ENCODE results near the gene BEST4.
A peak's percentile ranks its signal among the peaks of the same experiment; 100 is the strongest.

BEST4 gene

DNA sequence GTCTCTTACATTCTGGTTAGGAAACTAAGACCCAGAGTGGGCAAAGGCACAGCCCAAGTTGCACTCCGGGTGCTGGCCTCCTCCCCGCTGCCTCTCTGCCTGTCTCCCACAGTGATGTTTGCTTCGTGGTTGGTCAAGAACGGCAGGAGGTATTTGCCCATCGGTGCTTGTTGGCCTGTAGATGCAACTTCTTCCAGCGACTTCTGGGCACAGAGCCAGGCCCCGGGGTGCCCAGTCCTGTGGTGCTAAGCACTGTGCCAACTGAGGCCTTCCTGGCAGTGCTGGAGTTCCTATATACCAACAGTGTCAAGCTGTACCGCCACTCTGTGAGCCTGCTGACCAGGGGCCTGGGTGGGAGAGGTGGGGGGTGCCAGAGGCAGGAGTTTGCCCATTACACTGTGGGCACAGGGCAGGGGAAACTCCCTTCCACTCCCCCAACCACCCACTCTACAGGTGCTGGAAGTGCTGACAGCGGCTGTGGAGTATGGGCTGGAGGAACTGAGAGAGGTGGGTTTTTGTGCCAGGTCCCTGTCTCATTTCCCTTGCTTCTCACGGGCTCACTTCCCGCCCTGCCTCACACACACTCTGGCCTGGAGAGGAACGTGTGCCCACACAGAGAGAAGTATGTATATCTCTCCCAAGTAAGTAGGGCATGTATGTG is 22.3 kb upstream of the BEST4 start:
- no peaks in the 10 kb centered on the region for H3K27me3 Mint-ChIP-seq
- H3K36me3 Mint-ChIP-seq (ENCODE audit: low read depth) = peaks cover 54% of the 10 kb centered on the region
- peaks cover 91% of the 10 kb centered on the region for H3K4me1 Mint-ChIP-seq (ENCODE audit: low read depth)
- H3K9me3 Mint-ChIP-seq = no peaks in the 10 kb centered on the region
- intact Hi-C loops (cut with micrococcal nuclease) = no loop called here
- peak overlapping the region; percentile 71 for H3K4me3 Mint-ChIP-seq
- peak overlapping the region; percentile 100 for H3K27ac Mint-ChIP-seq

DNA sequence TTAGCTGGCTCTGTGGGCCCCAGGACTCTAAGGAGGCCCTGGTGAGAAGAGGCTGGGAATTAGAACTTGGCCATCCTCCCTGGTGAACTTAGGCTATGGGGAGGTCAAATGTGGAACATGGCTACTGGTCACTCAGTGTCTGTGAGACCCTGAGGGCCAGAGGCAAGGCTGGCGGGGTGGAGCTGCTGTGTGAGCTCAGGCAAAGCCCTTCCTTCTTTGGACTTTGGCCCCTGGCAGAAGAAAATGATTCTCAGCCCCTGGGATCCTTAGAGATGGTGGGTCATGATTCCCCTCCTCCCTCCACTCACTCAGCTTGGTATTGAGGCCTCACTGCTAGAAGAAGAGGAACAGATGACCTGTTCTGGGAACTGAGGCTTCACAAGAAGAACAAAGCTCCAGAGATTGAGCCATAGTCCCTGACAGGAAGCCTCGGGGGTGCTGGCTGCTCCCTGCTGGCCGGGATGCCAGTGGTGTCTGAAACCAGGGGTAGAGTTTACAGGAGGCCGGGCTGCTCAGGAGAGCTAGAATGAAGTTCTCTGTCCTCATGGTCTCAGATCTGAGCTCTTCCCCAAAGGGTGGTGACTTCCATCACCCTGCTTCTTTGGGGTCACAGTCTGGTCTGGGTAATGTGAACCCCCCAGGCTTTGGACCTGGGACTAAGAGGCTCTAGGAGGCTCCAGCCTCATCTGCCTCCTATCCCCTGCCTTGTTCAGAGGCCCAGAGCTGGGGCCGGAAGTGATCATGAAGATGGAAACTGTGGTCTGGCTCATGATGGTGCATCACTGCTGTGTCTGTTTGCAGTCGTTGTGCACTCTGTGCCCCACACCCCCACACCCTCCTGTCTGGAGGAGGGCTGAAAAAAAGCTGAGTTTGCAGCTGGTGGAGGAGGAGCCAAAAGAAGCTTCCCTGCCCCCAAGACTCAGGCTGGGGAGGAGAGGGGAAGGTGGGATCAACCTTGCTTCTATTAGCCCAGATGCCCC is 21.3 kb upstream of the BEST4 start:
- intact Hi-C loops (cut with micrococcal nuclease) = loop anchor here (1.0 kb wide), 1 partner anchor 9 kb away; the partner anchor contains the start of gene PLK3
- peak overlapping the region; percentile 71 for H3K4me3 Mint-ChIP-seq
- H3K4me1 Mint-ChIP-seq (ENCODE audit: low read depth) = peaks cover 93% of the 10 kb centered on the region
- H3K9me3 Mint-ChIP-seq = no peaks in the 10 kb centered on the region
- H3K27ac Mint-ChIP-seq = peak overlapping the region; percentile 100
- H3K27me3 Mint-ChIP-seq = no peaks in the 10 kb centered on the region
- peaks cover 57% of the 10 kb centered on the region for H3K36me3 Mint-ChIP-seq (ENCODE audit: low read depth)

- intact Hi-C loops (cut with micrococcal nuclease) = no loop called here
- H3K4me1 Mint-ChIP-seq (ENCODE audit: low read depth) = peaks cover 93% of the 10 kb centered on the region
- H3K36me3 Mint-ChIP-seq (ENCODE audit: low read depth) = peaks cover 63% of the 10 kb centered on the region
- H3K27ac Mint-ChIP-seq = peak within 1 kb of the TSS; percentile 100
- H3K27me3 Mint-ChIP-seq = no peaks in the 10 kb centered on the region
- peak within 1 kb of the TSS; percentile 71 for H3K4me3 Mint-ChIP-seq
- no peaks in the 10 kb centered on the region for H3K9me3 Mint-ChIP-seq
These were observed 20.3 kb upstream of the BEST4 start, which contains the start of gene BTBD19 for GRCh38 chr1:44808063-44808937. TSS of gene BTBD19 (plus strand) at chr1:44808523. CDS start at chr1:44808821, 298 bp downstream.

GRCh38 chr1:44807364-44808062 is 19.5 kb upstream of the BEST4 start:
- intact Hi-C loops (cut with micrococcal nuclease) = no loop called here

GRCh38 chr1:44806704-44807363 is 18.9 kb upstream of the BEST4 start, which contains the start of gene DYNLT4:
TSS of gene DYNLT4 (minus strand) at chr1:44807351. CDS start at chr1:44806668, 683 bp downstream.
- intact Hi-C loops (cut with micrococcal nuclease) = no loop called here
- Mint-ChIP-seq H3K27me3 (no peaks in the 10 kb centered on the region), H3K36me3 (ENCODE audit: low read depth) (peaks cover 63% of the 10 kb centered on the region), H3K4me3 (peak within 1 kb of the TSS; percentile 71), H3K4me1 (ENCODE audit: low read depth) (peaks cover 93% of the 10 kb centered on the region), H3K9me3 (no peaks in the 10 kb centered on the region), H3K27ac (peak within 1 kb of the TSS; percentile 100)

More at GRCh38 chr1:44807364-44808062, 19.5 kb upstream of the BEST4 start:
- H3K36me3 Mint-ChIP-seq (ENCODE audit: low read depth) = peaks cover 63% of the 10 kb centered on the region
- H3K9me3 Mint-ChIP-seq = no peaks in the 10 kb centered on the region
- peak overlapping the region; percentile 100 for H3K27ac Mint-ChIP-seq
- H3K27me3 Mint-ChIP-seq = no peaks in the 10 kb centered on the region
- peaks cover 93% of the 10 kb centered on the region for H3K4me1 Mint-ChIP-seq (ENCODE audit: low read depth)
- H3K4me3 Mint-ChIP-seq = peak overlapping the region; percentile 71

DNA sequence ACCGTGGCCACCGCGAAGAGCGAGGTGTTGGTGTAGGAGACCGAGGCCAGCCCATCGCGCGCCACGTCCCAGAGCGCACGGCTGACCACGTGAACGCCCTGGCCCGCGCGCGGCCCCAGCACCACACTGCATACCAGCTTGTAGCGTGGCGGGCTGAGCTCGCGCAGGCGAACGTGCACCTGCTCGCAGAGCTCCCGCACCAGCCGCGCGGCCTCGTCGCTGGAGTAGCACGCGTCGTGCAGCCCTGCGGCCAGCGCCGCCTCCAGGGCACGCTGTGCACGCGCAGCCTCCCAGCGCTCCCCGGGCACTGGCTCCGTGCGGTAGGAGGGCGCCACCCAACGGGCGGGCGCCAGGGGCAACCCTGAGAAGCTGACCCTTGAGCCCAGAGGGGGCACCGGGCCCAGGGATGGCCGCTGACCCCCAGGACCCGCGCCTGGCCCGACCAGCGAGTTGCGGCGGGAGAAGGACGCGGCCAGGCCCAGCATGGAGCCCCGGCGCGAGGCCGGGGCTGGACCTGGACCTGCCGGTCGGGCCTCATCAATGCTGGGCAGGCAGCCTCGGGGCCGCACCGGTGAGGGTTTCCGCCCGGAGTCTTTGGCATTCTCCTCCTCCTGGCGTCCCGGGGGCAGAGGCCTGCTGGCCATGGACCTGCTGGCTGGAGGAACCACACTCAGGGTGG is 18.2 kb upstream of the BEST4 start:
- H3K9me3 Mint-ChIP-seq = no peaks in the 10 kb centered on the region
- peak overlapping the region; percentile 100 for H3K27ac Mint-ChIP-seq
- intact Hi-C loops (cut with micrococcal nuclease) = no loop called here
- peaks cover 90% of the 10 kb centered on the region for H3K4me1 Mint-ChIP-seq (ENCODE audit: low read depth)
- H3K4me3 Mint-ChIP-seq = no peak overlapping the region
- peaks cover 65% of the 10 kb centered on the region for H3K36me3 Mint-ChIP-seq (ENCODE audit: low read depth)
- no peaks in the 10 kb centered on the region for H3K27me3 Mint-ChIP-seq

DNA sequence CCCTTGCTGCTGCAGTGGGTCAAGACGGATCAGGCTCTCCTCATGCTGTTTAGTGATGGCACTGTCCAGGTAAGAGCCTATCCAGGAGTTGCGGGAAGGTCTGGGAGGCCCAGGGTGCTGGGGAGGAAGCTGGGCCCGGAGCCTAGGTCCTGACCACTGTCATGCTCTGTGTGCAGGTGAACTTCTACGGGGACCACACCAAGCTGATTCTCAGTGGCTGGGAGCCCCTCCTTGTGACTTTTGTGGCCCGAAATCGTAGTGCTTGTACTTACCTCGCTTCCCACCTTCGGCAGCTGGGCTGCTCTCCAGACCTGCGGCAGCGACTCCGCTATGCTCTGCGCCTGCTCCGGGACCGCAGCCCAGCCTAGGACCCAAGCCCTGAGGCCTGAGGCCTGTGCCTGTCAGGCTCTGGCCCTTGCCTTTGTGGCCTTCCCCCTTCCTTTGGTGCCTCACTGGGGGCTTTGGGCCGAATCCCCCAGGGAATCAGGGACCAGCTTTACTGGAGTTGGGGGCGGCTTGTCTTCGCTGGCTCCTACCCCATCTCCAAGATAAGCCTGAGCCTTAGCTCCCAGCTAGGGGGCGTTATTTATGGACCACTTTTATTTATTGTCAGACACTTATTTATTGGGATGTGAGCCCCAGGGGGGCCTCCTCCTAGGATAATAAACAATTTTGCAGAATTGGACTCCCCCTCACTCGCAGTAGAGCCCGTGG is 17.5 kb upstream of the BEST4 start:
- no peak overlapping the region for H3K4me3 Mint-ChIP-seq
- H3K4me1 Mint-ChIP-seq (ENCODE audit: low read depth) = peaks cover 88% of the 10 kb centered on the region
- H3K27ac Mint-ChIP-seq = peak overlapping the region; percentile 100
- no peaks in the 10 kb centered on the region for H3K27me3 Mint-ChIP-seq
- H3K36me3 Mint-ChIP-seq (ENCODE audit: low read depth) = peaks cover 65% of the 10 kb centered on the region
- intact Hi-C loops (cut with micrococcal nuclease) = no loop called here
- H3K9me3 Mint-ChIP-seq = no peaks in the 10 kb centered on the region

DNA sequence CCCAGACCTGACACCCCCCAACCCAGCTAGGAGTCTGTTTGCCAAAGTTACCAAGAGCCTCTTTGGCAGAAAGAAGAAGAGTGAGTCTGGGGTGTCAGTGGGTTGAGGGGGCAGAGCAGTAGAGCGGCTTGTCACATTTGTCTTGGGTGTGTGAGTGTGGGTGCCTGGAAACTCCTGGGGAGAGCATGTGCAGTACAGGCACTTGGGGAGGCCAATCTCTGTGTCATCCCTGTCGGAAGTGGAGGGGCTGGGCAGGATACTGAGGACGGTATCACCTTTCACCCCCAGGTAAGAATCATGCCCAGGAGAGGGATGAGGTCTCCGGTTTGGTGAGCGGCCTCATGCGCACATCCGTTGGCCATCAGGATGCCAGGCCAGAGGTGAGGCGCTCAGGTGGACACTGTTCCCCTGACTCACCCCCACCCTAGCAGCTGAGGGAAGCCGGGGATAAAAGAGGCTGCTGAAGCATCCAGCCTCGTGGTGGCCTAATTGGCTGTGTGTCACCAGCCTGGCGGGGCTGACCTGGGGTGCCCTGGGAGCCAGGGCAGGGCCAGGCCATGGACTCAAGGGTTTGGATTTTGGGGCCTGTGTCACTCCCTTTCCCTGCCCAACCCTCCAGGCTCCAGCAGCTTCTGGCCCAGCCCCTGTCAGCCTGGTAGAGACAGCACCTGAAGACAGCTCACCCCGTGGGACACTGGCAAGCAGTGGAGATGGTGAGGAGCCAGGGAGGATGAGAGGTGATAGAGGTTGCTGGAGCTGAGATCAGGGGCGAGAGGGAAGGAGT is 15.5 kb upstream of the BEST4 start:
- no peaks in the 10 kb centered on the region for H3K27me3 Mint-ChIP-seq
- no peaks in the 10 kb centered on the region for H3K9me3 Mint-ChIP-seq
- peak overlapping the region; percentile 32 for H3K4me3 Mint-ChIP-seq
- peaks cover 80% of the 10 kb centered on the region for H3K4me1 Mint-ChIP-seq (ENCODE audit: low read depth)
- intact Hi-C loops (cut with micrococcal nuclease) = no loop called here
- H3K36me3 Mint-ChIP-seq (ENCODE audit: low read depth) = peaks cover 68% of the 10 kb centered on the region
- peak overlapping the region; percentile 47 for H3K27ac Mint-ChIP-seq

DNA sequence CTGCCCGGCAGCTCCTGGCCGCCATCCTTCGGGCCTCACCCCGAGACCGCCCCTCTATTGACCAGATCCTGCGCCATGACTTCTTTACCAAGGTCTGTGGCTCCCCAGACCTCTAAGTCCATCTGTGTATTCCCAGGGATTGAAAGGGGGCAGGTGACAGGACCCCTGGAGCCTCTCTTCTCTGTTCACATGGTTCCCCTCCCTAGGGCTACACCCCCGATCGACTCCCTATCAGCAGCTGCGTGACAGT is 15.0 kb upstream of the BEST4 start:
- H3K36me3 Mint-ChIP-seq (ENCODE audit: low read depth) = peaks cover 65% of the 10 kb centered on the region
- peak overlapping the region; percentile 47 for H3K27ac Mint-ChIP-seq
- H3K4me1 Mint-ChIP-seq (ENCODE audit: low read depth) = peaks cover 75% of the 10 kb centered on the region
- H3K9me3 Mint-ChIP-seq = no peaks in the 10 kb centered on the region
- H3K27me3 Mint-ChIP-seq = no peaks in the 10 kb centered on the region
- intact Hi-C loops (cut with micrococcal nuclease) = no loop called here
- H3K4me3 Mint-ChIP-seq = peak overlapping the region; percentile 32

DNA sequence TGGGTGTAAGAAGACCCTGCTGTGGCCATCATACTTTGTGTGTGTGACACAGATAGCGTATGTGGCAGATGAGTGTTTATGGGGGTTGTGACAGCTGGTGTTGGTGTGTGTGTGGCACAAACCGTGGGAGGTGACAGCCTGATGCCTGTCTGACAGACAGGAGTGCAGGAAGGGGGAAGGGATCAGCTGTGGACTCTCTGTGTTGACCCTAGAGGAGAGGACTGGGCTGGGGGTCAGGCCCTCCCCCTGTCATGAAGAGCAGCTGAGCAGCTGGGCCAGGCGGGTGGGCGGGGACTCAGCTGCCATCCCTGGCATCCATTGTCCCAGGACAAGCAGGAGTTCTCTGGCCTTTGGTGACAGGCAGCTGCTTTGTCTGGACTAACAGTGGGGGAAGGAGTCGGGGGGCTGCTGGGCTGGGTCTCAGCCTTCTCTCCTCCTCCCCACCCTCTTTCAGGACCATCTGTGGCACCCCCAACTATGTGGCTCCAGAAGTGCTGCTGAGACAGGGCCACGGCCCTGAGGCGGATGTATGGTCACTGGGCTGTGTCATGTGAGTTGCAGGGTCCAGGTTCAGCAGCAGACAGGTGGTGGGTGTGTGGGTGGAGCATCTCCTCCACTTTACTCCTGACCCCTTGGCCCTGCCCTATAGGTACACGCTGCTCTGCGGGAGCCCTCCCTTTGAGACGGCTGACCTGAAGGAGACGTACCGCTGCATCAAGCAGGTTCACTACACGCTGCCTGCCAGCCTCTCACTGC is 14.5 kb upstream of the BEST4 start:
- intact Hi-C loops (cut with micrococcal nuclease) = no loop called here
- H3K4me1 Mint-ChIP-seq (ENCODE audit: low read depth) = peaks cover 70% of the 10 kb centered on the region
- H3K27ac Mint-ChIP-seq = peak overlapping the region; percentile 47
- no peaks in the 10 kb centered on the region for H3K27me3 Mint-ChIP-seq
- H3K4me3 Mint-ChIP-seq = peak overlapping the region; percentile 96
- peaks cover 64% of the 10 kb centered on the region for H3K36me3 Mint-ChIP-seq (ENCODE audit: low read depth)
- no peaks in the 10 kb centered on the region for H3K9me3 Mint-ChIP-seq
